Hepatic stellate cell (primary cell): ENCODE data around the gene C10orf62.
"Not testable (repeated sequence)": the region's sequence is repeated elsewhere in the genome, so short reads cannot be mapped to it uniquely, and the experiment has no call there.

Experiments
- DNase-seq: peaks from one replicate; pipeline ENCODE4 v3.0.0; 2011; ENCODE audit warnings: low spot score

Gene C10orf62

DNA sequence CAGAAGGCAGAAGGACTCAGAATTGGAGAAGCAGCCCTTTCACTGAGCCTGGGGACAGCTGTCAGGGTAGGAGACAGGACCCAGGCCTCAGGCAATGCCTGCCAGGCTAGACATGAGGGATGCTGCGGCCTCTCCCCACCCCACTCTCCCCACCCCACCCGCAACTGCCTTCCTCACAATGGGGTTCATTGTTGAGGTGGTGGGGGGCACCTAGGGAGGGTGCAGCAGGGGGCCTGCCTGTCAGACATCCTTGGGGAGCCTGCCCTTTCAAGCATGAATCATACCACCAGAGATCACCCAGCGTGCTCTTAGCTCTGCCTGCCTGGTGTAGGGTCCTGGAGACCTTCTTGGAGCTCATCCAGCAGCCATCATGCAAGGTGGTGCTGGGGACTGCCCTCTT lies at the start of gene C10orf62:
Gene C10orf62, plus strand, starts transcription at position 243 of the 400 bp plus-strand sequence. CDS start 177 bp downstream, outside the sequence.
- no peak for DNase-seq

- no peak for DNase-seq
Measured at GRCh38 chr10:97540669-97541500, 48.6 kb upstream of the C10orf62 start.

DNA sequence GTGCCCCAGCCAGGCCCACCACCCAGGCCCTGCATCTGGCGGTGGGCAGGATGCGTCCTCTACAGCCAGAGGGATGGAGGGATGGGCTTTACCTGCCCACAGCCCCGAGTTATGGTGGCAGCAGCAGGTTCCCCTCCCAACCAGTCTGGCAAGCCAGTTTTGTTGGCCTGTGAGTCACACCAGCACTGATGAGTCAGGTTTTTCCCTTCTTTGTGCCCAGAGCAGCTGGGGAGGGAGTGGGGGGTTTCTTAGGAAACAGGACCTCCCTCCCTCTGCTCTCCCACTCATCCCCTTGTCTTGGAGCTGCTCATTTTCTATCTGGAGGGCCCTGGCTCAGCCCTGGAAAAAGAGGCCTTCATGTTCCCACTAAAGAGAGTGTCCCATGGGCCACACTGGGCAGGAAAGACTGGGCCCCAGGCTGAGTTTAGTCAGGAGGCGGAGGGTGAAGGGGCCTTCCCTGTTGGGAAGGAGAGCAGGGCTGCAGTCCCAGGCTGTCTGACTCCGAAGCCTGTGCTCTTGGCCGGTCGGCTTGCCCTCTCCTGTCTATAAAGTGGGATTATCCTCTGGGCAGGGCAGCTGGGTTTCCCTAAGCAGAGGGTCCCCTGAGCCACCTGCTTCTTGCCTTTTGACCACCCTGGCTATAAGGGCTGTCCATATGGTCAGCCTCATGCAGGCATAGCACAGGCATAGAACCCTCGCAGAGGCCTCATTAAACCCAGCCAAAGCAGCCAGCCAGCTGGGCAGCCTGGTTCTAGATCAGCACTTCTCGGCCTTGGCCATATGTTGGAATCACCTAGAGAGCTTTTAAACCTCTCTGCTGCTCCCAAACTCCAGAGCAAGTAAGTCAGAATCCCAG lies 47.1 kb upstream of the C10orf62 start:
- peak; percentile 81 for DNase-seq

DNA sequence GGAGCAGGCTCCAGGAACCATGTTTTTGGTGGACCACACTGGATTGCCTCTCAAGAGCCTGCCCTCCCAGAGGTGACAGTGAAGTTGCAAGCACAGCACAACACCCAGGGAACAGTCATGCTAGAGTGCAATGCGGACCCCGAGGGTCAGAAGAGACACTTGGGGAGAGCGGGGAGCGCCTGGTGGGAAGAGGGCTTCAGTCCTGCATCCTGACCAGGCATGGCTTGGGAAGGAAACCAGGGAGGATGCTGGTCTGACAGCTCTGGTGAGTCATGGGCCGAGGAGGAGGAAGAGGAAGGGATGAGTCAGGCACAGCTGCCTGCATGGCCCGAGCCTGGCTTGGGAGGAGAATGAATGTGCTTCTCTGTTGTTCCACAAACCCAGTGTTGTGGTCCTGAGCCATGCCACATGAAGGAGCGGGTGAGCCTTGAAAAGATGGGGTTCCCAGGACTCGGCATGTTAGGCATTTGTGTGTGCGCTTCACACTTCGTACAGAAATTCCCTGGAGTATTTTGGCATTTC lies 46.4 kb upstream of the C10orf62 start:
- DNase-seq = peak; percentile 98

DNA sequence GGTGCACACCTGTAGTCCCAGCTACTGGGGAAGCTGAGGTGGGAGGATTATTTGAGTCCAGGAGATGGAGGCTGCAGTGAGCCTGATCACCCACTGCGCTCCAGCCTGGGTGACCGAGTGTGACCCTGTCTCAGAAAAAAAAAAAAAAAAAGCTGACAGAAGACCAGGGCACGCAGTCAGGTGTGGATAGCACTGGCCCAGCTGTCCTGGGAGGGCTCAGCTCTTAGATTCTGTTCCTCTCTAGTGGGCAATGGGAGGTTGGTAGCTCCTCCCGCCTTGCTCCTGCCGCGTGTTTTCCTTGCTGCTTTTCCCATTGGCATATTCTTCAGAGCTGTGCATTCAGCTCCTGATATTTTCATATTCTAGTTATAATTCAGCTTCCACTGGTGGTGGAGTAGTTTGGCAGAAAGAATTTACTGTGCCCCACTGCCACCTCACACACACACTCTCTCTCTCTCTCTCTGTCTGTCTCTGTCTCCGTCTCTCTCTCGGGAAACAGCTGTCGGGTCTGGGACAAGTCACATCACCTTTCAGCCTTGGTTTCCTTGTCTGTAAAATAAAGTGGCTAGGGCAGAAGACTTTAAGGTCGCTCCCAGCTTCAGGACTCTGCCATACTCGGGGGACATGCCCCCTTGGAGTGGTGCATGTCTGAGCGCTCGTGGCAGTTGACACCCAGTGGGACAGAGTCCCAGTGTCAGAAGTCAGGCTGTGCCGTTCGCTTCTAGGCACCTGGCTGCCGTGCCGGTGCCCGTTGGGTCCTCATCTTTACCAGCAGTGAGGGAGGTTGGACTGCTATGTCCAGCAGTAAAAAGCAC lies 42.9 kb upstream of the C10orf62 start:
- no peak for DNase-seq

- DNase-seq = no peak
Measured at GRCh38 chr10:97547271-97547600, 42.3 kb upstream of the C10orf62 start.

GRCh38 chr10:97547962-97548361 lies 41.6 kb upstream of the C10orf62 start:
- DNase-seq = no peak

- no peak for DNase-seq
Measured at GRCh38 chr10:97548828-97549455, 40.6 kb upstream of the C10orf62 start.

DNA sequence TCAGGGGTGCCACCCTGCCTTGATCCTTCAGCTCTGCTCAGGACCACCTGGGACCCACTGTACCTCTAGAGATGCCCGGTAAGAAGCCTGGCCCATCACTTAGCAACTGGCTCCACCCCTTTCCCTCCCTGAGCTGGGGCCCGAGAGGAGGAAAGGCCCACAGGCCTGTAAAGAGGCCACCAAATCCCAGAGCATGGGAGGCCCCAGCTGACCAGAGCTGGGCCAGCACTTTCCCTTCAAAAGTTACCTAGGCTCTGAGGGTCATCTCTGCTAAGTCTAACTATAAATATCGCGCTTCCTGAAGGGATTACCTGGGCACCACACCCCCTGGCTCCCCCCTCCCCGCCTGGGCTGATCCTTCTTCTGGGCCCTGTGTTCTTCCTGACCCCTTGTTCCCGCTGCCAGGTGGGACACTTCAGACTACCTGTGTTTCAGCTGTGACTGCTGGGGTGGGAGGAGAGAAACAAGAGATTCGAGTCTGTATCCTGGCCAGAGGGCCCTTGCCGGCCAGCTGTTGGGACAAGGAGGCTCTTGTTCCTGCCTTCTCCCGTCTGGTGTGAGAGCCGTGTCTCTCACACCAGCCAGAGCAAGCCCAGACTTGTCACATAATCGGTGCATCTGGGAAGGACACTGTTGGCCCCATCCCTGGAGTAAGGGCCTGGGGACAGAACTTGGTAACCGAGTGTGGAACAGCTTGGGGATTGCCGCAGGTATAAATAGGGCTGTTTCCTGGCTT lies 39.8 kb upstream of the C10orf62 start:
- no peak for DNase-seq

- DNase-seq = no peak
Measured at GRCh38 chr10:97550336-97551149, 39.0 kb upstream of the C10orf62 start.

GRCh38 chr10:97551271-97551670 lies 38.2 kb upstream of the C10orf62 start:
- no peak for DNase-seq

DNA sequence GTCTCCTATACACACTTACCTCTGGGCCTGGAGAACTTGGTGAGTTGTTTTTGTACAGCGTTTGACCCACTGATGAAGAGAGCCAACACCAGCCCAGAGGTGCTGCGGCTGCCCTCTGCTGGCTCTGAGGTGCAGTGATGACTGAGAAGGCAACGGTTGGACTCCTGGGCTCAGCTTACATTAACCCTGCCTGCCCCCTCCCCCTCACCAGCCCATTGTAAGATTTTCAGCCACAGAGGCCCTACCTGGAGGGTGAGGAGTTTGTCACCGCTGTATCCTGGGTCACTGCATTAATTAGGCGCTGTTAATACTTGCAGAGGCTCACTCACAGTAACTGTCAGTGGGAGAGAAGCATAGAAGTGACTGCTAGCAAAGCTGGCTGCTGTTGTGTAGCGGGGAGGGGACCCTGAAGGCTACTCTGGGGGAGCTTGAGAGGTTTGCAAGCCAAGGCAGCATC lies 35.9 kb upstream of the C10orf62 start:
- DNase-seq = peak; percentile 70

GRCh38 chr10:97554336-97554735 lies 35.2 kb upstream of the C10orf62 start:
- not testable (repeated sequence) for DNase-seq

GRCh38 chr10:97555541-97555940 lies 34.0 kb upstream of the C10orf62 start:
- DNase-seq = not testable (repeated sequence)

GRCh38 chr10:97560731-97561381 lies 28.7 kb upstream of the C10orf62 start:
- not testable (repeated sequence) for DNase-seq

GRCh38 chr10:97561386-97562077 lies 28.0 kb upstream of the C10orf62 start:
- DNase-seq = not testable (repeated sequence)

DNA sequence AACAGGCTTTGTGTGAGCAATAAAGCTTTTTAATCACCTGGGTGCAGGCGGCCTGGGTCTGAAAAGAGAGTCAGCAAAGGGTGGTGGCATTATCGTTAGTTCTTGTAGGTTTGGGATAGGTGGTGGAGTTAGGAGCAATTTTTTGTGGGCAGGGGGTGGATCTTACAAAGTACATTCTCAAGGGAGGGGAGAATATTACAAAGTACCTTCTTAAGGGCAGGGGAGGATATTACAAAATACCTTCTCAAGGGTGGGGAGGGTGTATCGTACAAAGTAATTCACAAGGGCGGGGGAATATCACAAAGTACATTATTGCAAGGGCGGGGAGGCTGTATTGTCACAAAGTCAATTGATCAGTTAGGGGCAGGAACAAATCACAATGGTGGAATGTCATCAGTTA lies 27.2 kb upstream of the C10orf62 start:
- not testable (repeated sequence) for DNase-seq

- no peak for DNase-seq
Measured at GRCh38 chr10:97563337-97563736, 26.2 kb upstream of the C10orf62 start.

GRCh38 chr10:97564776-97565175 lies 24.7 kb upstream of the C10orf62 start:
- DNase-seq = no peak
